K562 (cell line): ENCODE results near the gene CSNK1G2. TPM values are rescaled to one million over a fixed set of nuclear protein-coding genes. Genes with fewer than 3 reads are reported as not detected.

Experiments
- CTBP1 ChIP-seq: fragments of 450-650 bp; IDR thresholded peaks from 2 replicates; pipeline ENCODE4 v1.6.1; 2016; ENCODE audit warnings: borderline replicate concordance
- CXXC5 ChIP-seq: fragments of 250-450 bp; sonication (Bioruptor Pico); IDR thresholded peaks from 2 replicates; pipeline ENCODE4 v1.8.0; 2022; ENCODE audit warnings: inconsistent platforms, mild to moderate bottlenecking, moderate library complexity
- DACH1 ChIP-seq: fragments of 450-650 bp; IDR thresholded peaks from 2 replicates; pipeline ENCODE4 v1.6.1; 2018; ENCODE audit not compliant: partially characterized antibody
- DIDO1 ChIP-seq: fragments of 450-650 bp; IDR thresholded peaks from 2 replicates; pipeline ENCODE4 v1.6.1; 2016; ENCODE audit warnings: low read depth, missing biosample characterization, missing genetic modification characterization
- ELF1 ChIP-seq: fragments of 200-800 bp; sonication (Bioruptor generic); IDR thresholded peaks from 2 replicates; pipeline ENCODE4 v1.6.1; 2016; ENCODE audit warnings: missing genetic modification characterization, missing compliant biosample characterization
- FOXM1 ChIP-seq, 2 experiments: fragments of 450-650 bp in 1 of 2; sonication (generic) in 1 of 2; formaldehyde crosslinking in 1 of 2; IDR thresholded peaks; 2 replicates each; pipeline versions ENCODE4 v1.6.1 to v1.9.0; 2017 to 2022; ENCODE audit warnings: low read depth in 2 of 2, mild to moderate bottlenecking in 2 of 2, missing genetic modification reagents in 1 of 2, moderate library complexity in 1 of 2
- JUND ChIP-seq, 2 experiments: IDR thresholded peaks; 2 replicates in 1 of 2; 3 replicates in 1 of 2; pipeline ENCODE4 v1.6.1; 2011; ENCODE audit warnings: borderline replicate concordance in 2 of 2, low read depth in 2 of 2, low read length in 2 of 2, improper control_type of control experiment in 1 of 2, missing biosample characterization in 1 of 2, missing genetic modification characterization in 1 of 2, missing genetic modification reagents in 1 of 2
- MTA2 ChIP-seq: fragments of 450-650 bp; IDR thresholded peaks from 2 replicates; pipeline ENCODE4 v1.6.1; 2016; ENCODE audit warnings: low read depth
- MTA3 ChIP-seq: fragments of 450-650 bp; formaldehyde crosslinking; IDR thresholded peaks from 2 replicates; pipeline ENCODE4 v1.6.1; 2017; ENCODE audit warnings: mild to moderate bottlenecking, borderline replicate concordance
- MXI1 ChIP-seq: IDR thresholded peaks from 2 replicates; pipeline ENCODE4 v1.6.1; 2011; ENCODE audit warnings: low read depth, mild to moderate bottlenecking, improper control_type of control experiment, low read length
- NFE2L1 ChIP-seq: fragments of 450-650 bp; IDR thresholded peaks from 2 replicates; pipeline ENCODE4 v1.6.1; 2016; ENCODE audit warnings: missing genetic modification characterization, low read depth, mild to moderate bottlenecking, missing compliant biosample characterization, moderate library complexity, borderline replicate concordance
- NRF1 ChIP-seq, 2 experiments: fragments of 450-650 bp; IDR thresholded peaks in 1 of 2; conservative IDR thresholded peaks in 1 of 2; 2 replicates each; pipeline ENCODE4 v1.6.1; 2014; ENCODE audit warnings: mild to moderate bottlenecking in 2 of 2
- PCBP2 ChIP-seq: fragments of 200-400 bp; formaldehyde crosslinking; IDR thresholded peaks from 2 replicates; pipeline ENCODE4 v1.6.1; 2018; ENCODE audit warnings: low read length, low read depth, mild to moderate bottlenecking, moderate library complexity; ENCODE audit not compliant: poor library complexity, severe bottlenecking
- PML ChIP-seq: IDR thresholded peaks from 2 replicates; pipeline ENCODE4 v1.6.1; 2012; ENCODE audit warnings: low read length, inconsistent platforms
- PTRF ChIP-seq: fragments of 450-650 bp; IDR thresholded peaks from 2 replicates; pipeline ENCODE4 v1.6.1; 2016; ENCODE audit warnings: mild to moderate bottlenecking, missing genetic modification characterization, missing compliant biosample characterization
- RBM39 ChIP-seq: fragments of 200-400 bp; formaldehyde crosslinking; optimal IDR thresholded peaks from 2 replicates; pipeline ENCODE3; 2018; ENCODE audit warnings: low read depth, low read length
- RCOR1 ChIP-seq, 2 experiments: IDR thresholded peaks; 2 replicates each; pipeline ENCODE4 v1.6.1; 2012; ENCODE audit warnings: low read depth in 2 of 2, low read length in 2 of 2, borderline replicate concordance in 1 of 2, improper control_type of control experiment in 1 of 2
- SOX6 ChIP-seq: fragments of 450-650 bp; IDR thresholded peaks from 2 replicates; pipeline ENCODE4 v1.6.1; 2014; ENCODE audit warnings: mild to moderate bottlenecking
- SRSF1 ChIP-seq: fragments of 200-400 bp; formaldehyde crosslinking; IDR thresholded peaks from 2 replicates; pipeline ENCODE4 v1.6.1; 2017; ENCODE audit warnings: mild to moderate bottlenecking, low read depth, low read length, moderate library complexity
- STAT5A ChIP-seq: IDR thresholded peaks from 2 replicates; pipeline ENCODE4 v1.6.1; 2012; ENCODE audit warnings: low read length, inconsistent platforms, borderline replicate concordance
- STAT5B ChIP-seq: fragments of 250-450 bp; sonication (Bioruptor Pico); IDR thresholded peaks from 2 replicates; pipeline ENCODE4 v1.8.0; 2021; ENCODE audit warnings: mild to moderate bottlenecking, inconsistent platforms
- TEAD1 ChIP-seq, 2 experiments: fragments of 450-650 bp in 1 of 2; sonication (generic) in 1 of 2; formaldehyde crosslinking; IDR thresholded peaks; 2 replicates each; pipeline versions ENCODE4 v1.4.0 to v1.8.0; 2020 to 2022; ENCODE audit warnings: mild to moderate bottlenecking in 2 of 2, missing genetic modification reagents in 1 of 2
- U2AF2 ChIP-seq: fragments of 200-400 bp; formaldehyde crosslinking; optimal IDR thresholded peaks from 2 replicates; pipeline ENCODE3; 2017; ENCODE audit warnings: low read depth, mild to moderate bottlenecking, low read length
- XRCC4 ChIP-seq: IDR thresholded peaks from one replicate; pipeline ENCODE4 v1.6.1; 2011; ENCODE audit not compliant: insufficient read depth, insufficient read length; ENCODE audit errors: extremely low read depth
- polyA plus RNA-seq, 8 experiments: library from polyadenylated mRNA; depleted of rRNA in 4 of 8; stranded (reverse) in 5 of 8; unstranded in 3 of 8; fragments of >200 nt; fragmentation: Nextera tagmentation in 2 of 8; fragmentation: Illumina TruSeq in 1 of 8; extraction: Ambion mirVana in 2 of 8; extraction: Trizol in 1 of 8; gene quantifications; 2 replicates each; pipeline versions ENCODE4 v1.2.1 to v1.2.3, GENCODE V29; 2011 to 2014; ENCODE audit warnings: inconsistent platforms in 1 of 8, missing spikeins in 1 of 8
- total RNA-seq, 7 experiments: library from RNA; depleted of rRNA in 6 of 7; stranded (reverse); fragments of >200 nt in 6 of 7; fragmentation: Illumina TruSeq in 2 of 7; extraction: Trizol in 2 of 7; gene quantifications; 2 replicates each; pipeline versions ENCODE4 v1.2.1 to v1.2.3, GENCODE V29; 2011 to 2021; ENCODE audit warnings: low replicate concordance in 1 of 7
- TF ChIP-seq, protein P1 (sequence below): fragments of 200-800 bp; sonication (Bioruptor generic); IDR thresholded peaks from 2 replicates; pipeline ENCODE4 v1.6.1; 2017; ENCODE audit warnings: missing genetic modification characterization, missing compliant biosample characterization
- TF ChIP-seq, protein P2 (sequence below): sonication (generic); formaldehyde crosslinking; IDR thresholded peaks from 2 replicates; pipeline ENCODE4 v1.8.0; 2023; ENCODE audit warnings: mild to moderate bottlenecking, missing genetic modification reagents

The CSNK1G2 gene
- total and polyA plus RNA-seq, 9 of the 15 experiments (the other 6 are each of a cell fraction or from before 2014, with no cell fraction given): 0.48 to 119 (median 49.5) TPM

DNA sequence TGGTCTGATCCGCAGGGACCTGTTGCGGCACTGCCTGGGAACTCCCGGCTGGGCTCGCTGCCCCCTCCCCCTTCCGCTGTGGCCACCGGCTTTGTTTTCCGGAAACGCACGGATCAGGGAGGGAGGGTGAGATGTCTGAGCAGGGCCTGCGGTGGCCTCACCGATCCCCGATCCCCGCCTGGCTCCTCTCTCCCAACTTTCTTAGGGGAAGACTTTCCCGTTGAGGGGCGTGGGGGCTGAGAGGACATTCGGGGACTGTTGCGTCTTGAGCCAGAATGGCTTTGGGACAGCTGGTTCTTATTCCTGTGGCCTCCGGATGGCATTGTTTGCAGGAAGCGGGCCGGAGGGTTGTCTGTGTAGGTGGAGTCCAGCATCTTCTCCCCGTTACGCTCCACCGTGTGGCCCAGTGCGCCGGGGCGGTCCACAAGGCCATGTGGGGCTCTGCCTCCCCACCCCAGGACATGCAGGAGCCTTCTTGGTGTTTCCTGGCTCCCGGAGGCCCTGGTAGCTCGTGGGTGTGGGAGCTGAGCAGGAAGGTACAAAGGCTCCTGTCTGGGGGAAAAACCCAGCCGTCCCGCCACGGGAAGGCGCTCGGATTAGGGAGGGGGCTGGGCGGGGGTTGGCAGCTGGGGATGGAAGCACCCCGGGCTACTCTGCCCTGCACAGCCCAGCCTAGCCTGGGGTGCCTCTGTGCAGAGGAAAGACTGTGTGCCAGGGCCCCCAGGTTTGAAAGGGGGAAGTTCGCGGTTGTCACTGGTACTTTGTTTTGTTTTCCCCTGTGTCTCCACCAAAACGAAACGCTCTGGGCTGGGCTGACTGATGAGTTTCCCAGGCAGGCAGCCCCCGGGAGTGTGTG lies 1.3 kb downstream of the CSNK1G2 start (continued):
- TF ChIP-seq NRF1 (conservative IDR thresholded peaks at IDR 0.05 in 1 of 2, IDR thresholded peaks at IDR 0.05 in 1 of 2) (peak; percentile 40 to 42; a peak in 2 of 4 replicates), STAT5B (no peak), MTA3 (peak; percentile 50; the same call in 1 of the 2 replicates), STAT5A (no peak), XRCC4 (no peak), PML (no peak), U2AF2 (no peak), FOXM1 (IDR thresholded peaks at IDR 0.05; ENCODE audit: low read depth) (no peak), FOXM1 (CRISPR knock-in tag; IDR thresholded peaks at IDR 0.05; ENCODE audit: low read depth) (no peak), SOX6 (peak; percentile 30; the same call in 1 of the 2 replicates), PTRF (tag) (no peak), PCBP2 (no peak), CXXC5 (CRISPR knock-in tag) (no peak; the same call in 1 of the 2 replicates), MXI1 (0 out of 2 replicates have a peak, but pooled peaks have one; percentile 28), ELF1 (tag) (peak; percentile 68; the same call in 1 of the 2 replicates), RBM39 (no peak), CTBP1 (peak; percentile 45; the same call in 1 of the 2 replicates), JUND (IDR thresholded peaks at IDR 0.05; ENCODE audit: borderline replicate concordance, low read depth, low read length) (no peak), JUND (tag; IDR thresholded peaks at IDR 0.05; ENCODE audit: borderline replicate concordance, low read depth, low read length) (no peak), RCOR1 (IDR thresholded peaks at IDR 0.05; ENCODE audit: borderline replicate concordance in 1 of 2, low read depth in 2 of 2, low read length in 2 of 2) (peak in 1 of 2 experiments; percentile 11; a peak in 1 of 4 replicates), MTA2 (no peak), DACH1 (no peak), SRSF1 (no peak), DIDO1 (tag) (no peak), NFE2L1 (no peak), TEAD1 (CRISPR knock-in tag; IDR thresholded peaks at IDR 0.05) (no peak)
- TF ChIP-seq, protein P1, sequence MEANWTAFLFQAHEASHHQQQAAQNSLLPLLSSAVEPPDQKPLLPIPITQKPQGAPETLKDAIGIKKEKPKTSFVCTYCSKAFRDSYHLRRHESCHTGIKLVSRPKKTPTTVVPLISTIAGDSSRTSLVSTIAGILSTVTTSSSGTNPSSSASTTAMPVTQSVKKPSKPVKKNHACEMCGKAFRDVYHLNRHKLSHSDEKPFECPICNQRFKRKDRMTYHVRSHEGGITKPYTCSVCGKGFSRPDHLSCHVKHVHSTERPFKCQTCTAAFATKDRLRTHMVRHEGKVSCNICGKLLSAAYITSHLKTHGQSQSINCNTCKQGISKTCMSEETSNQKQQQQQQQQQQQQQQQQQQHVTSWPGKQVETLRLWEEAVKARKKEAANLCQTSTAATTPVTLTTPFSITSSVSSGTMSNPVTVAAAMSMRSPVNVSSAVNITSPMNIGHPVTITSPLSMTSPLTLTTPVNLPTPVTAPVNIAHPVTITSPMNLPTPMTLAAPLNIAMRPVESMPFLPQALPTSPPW: peak; percentile 81
- TF ChIP-seq, protein P2, sequence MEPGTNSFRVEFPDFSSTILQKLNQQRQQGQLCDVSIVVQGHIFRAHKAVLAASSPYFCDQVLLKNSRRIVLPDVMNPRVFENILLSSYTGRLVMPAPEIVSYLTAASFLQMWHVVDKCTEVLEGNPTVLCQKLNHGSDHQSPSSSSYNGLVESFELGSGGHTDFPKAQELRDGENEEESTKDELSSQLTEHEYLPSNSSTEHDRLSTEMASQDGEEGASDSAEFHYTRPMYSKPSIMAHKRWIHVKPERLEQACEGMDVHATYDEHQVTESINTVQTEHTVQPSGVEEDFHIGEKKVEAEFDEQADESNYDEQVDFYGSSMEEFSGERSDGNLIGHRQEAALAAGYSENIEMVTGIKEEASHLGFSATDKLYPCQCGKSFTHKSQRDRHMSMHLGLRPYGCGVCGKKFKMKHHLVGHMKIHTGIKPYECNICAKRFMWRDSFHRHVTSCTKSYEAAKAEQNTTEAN (CRISPR knock-in tag): no peak
